RWPE2 (cell line): ENCODE data around the gene IBA57.

Source experiments
- ATAC-seq: fragments of 200-7000 bp; cut with Tn5 transposase; 3 replicates; pipeline ENCODE4 v1.9.1; 2021; ENCODE audit warnings: low read depth
- DNase-seq: peaks from one replicate; pipeline ENCODE4 v3.0.0-alpha.2; 2020; ENCODE audit warnings: low spot score
- H3K27ac ChIP-seq: fragments of 450-650 bp; 2 replicates; pipeline ENCODE4 v1.5.1; 2017; ENCODE audit warnings: mild to moderate bottlenecking; ENCODE audit not compliant: poor library complexity, severe bottlenecking
- H3K27me3 ChIP-seq: fragments of 250-450 bp; sonication (Bioruptor Pico); 2 replicates; pipeline ENCODE4 v1.5.1; 2021; ENCODE audit warnings: mild to moderate bottlenecking, moderate library complexity; ENCODE audit not compliant: insufficient read depth, poor library complexity, severe bottlenecking
- H3K36me3 ChIP-seq: fragments of 250-450 bp; sonication (Bioruptor Pico); 2 replicates; pipeline ENCODE4 v1.5.1; 2020; ENCODE audit warnings: low read depth, mild to moderate bottlenecking, moderate library complexity
- H3K4me1 ChIP-seq: fragments of 250-450 bp; sonication (Bioruptor Pico); 2 replicates; pipeline ENCODE4 v1.5.1; 2021; ENCODE audit warnings: mild to moderate bottlenecking, moderate library complexity; ENCODE audit not compliant: insufficient read depth, poor library complexity, severe bottlenecking
- H3K4me3 ChIP-seq: fragments of 250-450 bp; sonication (Bioruptor Pico); 2 replicates; pipeline ENCODE4 v1.5.1; 2021; ENCODE audit warnings: mild to moderate bottlenecking, moderate library complexity; ENCODE audit not compliant: severe bottlenecking
- H3K9me3 ChIP-seq: fragments of 250-450 bp; sonication (Bioruptor Pico); 2 replicates; pipeline ENCODE4 v1.5.1; 2021; ENCODE audit warnings: mild to moderate bottlenecking, moderate library complexity; ENCODE audit not compliant: severe bottlenecking
- TF ChIP-seq, protein P1 (sequence below): fragments of 450-650 bp; IDR thresholded peaks from one replicate; pipeline ENCODE4 v1.5.1; 2017; ENCODE audit warnings: mild to moderate bottlenecking, moderate library complexity; ENCODE audit not compliant: poor library complexity, severe bottlenecking

IBA57 gene

DNA sequence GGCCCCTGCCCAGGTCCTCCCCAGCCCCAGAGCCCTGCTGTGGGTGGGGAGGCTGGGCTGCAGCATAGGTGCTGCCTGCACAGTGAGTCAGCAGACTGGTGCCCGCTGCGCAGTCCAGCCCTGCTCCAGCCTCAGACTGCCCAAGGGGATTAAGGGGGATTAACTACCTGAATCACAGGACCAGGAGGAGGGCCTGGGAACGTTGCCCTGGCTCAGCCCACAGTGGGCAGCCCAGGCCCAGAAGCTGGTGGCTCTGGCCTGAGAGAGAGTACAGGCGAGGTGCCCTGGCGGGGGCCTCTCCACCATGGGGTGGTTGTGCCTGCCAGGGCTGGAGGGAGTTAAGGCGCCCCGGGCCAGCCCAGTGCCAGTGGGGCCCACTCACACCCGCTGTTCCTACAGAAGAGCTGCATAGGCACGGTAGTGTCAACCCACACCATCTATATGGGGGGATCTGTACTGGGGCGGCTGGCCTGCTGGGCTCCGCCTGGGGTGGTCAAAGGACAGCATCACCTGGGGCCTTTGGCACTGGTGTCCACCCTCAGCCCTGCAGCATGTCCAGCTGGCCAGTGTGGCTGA, 44.6 kb downstream of the IBA57 start:
- Histone ChIP-seq H3K27me3 (no peaks in the 10 kb centered on the region), H3K9me3 (no peaks in the 10 kb centered on the region), H3K4me3 (no peak overlapping the region), H3K27ac (peak overlapping the region; percentile 12), H3K4me1 (no peaks in the 10 kb centered on the region), H3K36me3 (no peaks in the 10 kb centered on the region)
- ATAC-seq = peak; percentile 84
- TF ChIP-seq, protein P1, sequence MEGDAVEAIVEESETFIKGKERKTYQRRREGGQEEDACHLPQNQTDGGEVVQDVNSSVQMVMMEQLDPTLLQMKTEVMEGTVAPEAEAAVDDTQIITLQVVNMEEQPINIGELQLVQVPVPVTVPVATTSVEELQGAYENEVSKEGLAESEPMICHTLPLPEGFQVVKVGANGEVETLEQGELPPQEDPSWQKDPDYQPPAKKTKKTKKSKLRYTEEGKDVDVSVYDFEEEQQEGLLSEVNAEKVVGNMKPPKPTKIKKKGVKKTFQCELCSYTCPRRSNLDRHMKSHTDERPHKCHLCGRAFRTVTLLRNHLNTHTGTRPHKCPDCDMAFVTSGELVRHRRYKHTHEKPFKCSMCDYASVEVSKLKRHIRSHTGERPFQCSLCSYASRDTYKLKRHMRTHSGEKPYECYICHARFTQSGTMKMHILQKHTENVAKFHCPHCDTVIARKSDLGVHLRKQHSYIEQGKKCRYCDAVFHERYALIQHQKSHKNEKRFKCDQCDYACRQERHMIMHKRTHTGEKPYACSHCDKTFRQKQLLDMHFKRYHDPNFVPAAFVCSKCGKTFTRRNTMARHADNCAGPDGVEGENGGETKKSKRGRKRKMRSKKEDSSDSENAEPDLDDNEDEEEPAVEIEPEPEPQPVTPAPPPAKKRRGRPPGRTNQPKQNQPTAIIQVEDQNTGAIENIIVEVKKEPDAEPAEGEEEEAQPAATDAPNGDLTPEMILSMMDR = no peak
- DNase-seq = no peak

DNA sequence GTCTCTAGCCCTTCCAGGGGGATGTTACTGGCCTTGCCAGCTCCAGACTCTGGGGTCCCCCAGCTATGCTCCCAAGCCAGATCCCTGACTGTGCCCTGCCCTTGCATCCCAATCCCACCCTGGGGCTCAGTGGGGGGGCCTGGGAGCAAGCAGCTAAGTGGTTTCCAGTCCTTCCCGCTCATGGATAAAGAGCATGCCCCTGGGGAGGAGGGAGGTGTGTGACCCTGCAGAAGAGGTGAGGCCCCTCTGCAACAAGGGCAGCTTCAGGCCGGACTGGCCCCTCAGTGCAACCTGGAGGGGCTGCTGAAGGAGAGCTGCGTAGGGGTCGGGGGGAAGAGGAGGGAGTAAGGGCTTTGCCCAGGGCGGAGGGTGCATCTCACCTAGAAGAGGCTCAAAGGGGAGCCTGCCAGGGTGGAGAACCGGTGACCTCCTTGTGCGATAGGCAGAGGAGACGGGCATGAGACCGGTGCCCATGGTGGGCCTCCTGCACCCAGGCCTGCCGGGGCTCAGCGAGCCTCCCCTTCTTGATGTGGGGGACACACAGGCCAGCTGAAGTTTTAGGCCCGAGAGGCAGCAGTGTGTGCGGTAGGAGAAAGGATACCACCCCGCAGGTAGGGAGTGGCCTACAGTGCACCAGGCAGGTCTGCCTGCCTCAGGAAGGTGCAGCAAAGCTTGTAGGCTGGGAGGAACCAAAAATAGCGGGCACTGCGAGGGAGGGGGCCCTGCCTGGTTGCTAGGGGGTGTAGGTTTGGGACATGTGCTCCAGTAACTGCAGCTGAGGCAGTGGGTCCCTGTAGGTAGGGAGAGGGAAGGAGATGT, 45.3 kb downstream of the IBA57 start:
- no peaks in the 10 kb centered on the region for H3K9me3 ChIP-seq
- ATAC-seq (no peak), DNase-seq (no peak)
- H3K27ac ChIP-seq = peak overlapping the region; percentile 12
- H3K4me3 ChIP-seq = no peak overlapping the region
- no peaks in the 10 kb centered on the region for H3K27me3 ChIP-seq
- no peaks in the 10 kb centered on the region for H3K4me1 ChIP-seq
- TF ChIP-seq, protein P1 = no peak
- no peaks in the 10 kb centered on the region for H3K36me3 ChIP-seq

DNA sequence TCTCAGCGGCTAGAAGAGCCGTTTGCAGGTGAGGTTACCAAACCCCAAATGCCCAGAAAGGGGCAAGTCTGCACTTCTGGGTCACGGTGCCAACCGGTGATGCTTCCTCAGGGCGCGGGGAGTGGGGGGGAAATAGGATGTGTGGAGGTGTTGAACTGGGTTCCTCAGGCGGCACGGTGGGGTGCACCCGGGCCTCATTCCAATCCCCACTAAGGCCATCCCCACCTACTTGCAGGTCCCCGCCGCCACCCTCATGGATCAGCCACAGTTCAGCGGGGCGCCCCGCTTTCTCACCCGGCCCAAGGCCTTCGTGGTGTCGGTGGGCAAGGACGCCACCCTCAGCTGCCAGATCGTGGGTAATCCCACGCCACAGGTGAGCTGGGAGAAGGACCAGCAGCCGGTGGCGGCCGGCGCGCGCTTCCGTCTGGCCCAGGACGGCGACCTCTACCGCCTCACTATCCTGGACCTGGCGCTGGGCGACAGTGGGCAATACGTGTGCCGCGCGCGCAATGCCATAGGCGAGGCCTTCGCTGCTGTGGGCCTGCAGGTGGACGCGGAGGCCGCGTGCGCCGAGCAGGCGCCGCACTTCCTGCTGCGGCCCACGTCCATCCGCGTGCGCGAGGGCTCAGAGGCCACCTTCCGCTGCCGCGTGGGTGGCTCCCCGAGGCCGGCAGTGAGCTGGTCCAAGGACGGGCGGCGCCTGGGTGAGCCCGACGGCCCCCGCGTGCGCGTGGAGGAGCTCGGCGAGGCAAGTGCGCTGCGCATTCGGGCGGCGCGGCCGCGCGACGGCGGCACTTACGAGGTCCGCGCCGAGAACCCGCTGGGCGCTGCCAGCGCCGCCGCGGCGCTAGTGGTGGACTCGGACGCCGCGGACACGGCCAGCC, 46.2 kb downstream of the IBA57 start:
- no peak for ATAC-seq
- no peak overlapping the region for H3K4me3 ChIP-seq
- no peaks in the 10 kb centered on the region for H3K27me3 ChIP-seq
- no peak for DNase-seq
- no peaks in the 10 kb centered on the region for H3K36me3 ChIP-seq
- no peaks in the 10 kb centered on the region for H3K9me3 ChIP-seq
- no peaks in the 10 kb centered on the region for H3K4me1 ChIP-seq
- no peak overlapping the region for H3K27ac ChIP-seq
- TF ChIP-seq, protein P1 = no peak

DNA sequence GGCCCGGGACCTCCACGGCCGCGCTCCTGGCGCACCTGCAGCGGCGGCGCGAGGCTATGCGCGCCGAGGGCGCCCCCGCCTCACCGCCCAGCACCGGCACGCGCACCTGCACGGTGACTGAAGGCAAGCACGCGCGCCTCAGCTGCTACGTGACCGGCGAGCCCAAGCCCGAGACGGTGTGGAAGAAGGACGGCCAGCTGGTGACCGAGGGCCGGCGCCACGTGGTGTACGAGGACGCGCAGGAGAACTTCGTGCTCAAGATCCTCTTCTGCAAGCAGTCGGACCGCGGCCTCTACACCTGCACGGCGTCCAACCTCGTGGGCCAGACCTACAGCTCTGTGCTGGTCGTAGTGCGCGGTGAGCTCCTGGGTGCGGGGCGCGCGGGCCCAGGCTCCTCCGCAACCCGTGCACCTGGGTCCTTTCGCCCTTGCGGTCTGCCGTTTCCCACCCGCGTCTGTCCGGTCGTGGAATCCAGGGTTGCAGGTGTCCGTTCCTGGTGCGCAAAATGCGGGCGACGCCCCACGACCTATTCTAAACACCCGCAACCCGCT, 46.9 kb downstream of the IBA57 start:
- no peaks in the 10 kb centered on the region for H3K9me3 ChIP-seq
- no peak overlapping the region for H3K27ac ChIP-seq
- TF ChIP-seq, protein P1 = no peak
- no peaks in the 10 kb centered on the region for H3K36me3 ChIP-seq
- no peaks in the 10 kb centered on the region for H3K4me1 ChIP-seq
- ATAC-seq (no peak), DNase-seq (no peak)
- H3K4me3 ChIP-seq = no peak overlapping the region
- no peaks in the 10 kb centered on the region for H3K27me3 ChIP-seq
